ENCODE results near the gene VWC2. TPM values are rescaled to one million over a fixed set of nuclear protein-coding genes. Genes with fewer than 3 reads are reported as not detected.

VWC2 gene
- total and polyA plus RNA-seq, 2 of the 13 experiments (the other 11 are each of a cell fraction or from before 2014, with no cell fraction given): not detected

GRCh38 chr7:49822856-49823255 lies 49.4 kb downstream of the VWC2 start (continued):
- TF ChIP-seq, protein P1, sequence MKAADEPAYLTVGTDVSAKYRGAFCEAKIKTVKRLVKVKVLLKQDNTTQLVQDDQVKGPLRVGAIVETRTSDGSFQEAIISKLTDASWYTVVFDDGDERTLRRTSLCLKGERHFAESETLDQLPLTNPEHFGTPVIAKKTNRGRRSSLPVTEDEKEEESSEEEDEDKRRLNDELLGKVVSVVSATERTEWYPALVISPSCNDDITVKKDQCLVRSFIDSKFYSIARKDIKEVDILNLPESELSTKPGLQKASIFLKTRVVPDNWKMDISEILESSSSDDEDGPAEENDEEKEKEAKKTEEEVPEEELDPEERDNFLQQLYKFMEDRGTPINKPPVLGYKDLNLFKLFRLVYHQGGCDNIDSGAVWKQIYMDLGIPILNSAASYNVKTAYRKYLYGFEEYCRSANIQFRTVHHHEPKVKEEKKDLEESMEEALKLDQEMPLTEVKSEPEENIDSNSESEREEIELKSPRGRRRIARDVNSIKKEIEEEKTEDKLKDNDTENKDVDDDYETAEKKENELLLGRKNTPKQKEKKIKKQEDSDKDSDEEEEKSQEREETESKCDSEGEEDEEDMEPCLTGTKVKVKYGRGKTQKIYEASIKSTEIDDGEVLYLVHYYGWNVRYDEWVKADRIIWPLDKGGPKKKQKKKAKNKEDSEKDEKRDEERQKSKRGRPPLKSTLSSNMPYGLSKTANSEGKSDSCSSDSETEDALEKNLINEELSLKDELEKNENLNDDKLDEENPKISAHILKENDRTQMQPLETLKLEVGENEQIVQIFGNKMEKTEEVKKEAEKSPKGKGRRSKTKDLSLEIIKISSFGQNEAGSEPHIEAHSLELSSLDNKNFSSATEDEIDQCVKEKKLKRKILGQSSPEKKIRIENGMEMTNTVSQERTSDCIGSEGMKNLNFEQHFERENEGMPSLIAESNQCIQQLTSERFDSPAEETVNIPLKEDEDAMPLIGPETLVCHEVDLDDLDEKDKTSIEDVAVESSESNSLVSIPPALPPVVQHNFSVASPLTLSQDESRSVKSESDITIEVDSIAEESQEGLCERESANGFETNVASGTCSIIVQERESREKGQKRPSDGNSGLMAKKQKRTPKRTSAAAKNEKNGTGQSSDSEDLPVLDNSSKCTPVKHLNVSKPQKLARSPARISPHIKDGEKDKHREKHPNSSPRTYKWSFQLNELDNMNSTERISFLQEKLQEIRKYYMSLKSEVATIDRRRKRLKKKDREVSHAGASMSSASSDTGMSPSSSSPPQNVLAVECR (CRISPR knock-in tag; IDR thresholded peaks at IDR 0.05; ENCODE audit: borderline replicate concordance): no peak
- TF ChIP-seq, protein P2, sequence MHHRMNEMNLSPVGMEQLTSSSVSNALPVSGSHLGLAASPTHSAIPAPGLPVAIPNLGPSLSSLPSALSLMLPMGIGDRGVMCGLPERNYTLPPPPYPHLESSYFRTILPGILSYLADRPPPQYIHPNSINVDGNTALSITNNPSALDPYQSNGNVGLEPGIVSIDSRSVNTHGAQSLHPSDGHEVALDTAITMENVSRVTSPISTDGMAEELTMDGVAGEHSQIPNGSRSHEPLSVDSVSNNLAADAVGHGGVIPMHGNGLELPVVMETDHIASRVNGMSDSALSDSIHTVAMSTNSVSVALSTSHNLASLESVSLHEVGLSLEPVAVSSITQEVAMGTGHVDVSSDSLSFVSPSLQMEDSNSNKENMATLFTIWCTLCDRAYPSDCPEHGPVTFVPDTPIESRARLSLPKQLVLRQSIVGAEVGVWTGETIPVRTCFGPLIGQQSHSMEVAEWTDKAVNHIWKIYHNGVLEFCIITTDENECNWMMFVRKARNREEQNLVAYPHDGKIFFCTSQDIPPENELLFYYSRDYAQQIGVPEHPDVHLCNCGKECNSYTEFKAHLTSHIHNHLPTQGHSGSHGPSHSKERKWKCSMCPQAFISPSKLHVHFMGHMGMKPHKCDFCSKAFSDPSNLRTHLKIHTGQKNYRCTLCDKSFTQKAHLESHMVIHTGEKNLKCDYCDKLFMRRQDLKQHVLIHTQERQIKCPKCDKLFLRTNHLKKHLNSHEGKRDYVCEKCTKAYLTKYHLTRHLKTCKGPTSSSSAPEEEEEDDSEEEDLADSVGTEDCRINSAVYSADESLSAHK (CRISPR knock-in tag; IDR thresholded peaks at IDR 0.05; ENCODE audit: borderline replicate concordance): no peak
- TF ChIP-seq, protein P3, sequence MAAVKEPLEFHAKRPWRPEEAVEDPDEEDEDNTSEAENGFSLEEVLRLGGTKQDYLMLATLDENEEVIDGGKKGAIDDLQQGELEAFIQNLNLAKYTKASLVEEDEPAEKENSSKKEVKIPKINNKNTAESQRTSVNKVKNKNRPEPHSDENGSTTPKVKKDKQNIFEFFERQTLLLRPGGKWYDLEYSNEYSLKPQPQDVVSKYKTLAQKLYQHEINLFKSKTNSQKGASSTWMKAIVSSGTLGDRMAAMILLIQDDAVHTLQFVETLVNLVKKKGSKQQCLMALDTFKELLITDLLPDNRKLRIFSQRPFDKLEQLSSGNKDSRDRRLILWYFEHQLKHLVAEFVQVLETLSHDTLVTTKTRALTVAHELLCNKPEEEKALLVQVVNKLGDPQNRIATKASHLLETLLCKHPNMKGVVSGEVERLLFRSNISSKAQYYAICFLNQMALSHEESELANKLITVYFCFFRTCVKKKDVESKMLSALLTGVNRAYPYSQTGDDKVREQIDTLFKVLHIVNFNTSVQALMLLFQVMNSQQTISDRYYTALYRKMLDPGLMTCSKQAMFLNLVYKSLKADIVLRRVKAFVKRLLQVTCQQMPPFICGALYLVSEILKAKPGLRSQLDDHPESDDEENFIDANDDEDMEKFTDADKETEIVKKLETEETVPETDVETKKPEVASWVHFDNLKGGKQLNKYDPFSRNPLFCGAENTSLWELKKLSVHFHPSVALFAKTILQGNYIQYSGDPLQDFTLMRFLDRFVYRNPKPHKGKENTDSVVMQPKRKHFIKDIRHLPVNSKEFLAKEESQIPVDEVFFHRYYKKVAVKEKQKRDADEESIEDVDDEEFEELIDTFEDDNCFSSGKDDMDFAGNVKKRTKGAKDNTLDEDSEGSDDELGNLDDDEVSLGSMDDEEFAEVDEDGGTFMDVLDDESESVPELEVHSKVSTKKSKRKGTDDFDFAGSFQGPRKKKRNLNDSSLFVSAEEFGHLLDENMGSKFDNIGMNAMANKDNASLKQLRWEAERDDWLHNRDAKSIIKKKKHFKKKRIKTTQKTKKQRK (IDR thresholded peaks at IDR 0.05; ENCODE audit: low read length): no peak
- no peak for TF ChIP-seq ZNF33A (CRISPR knock-in tag; IDR thresholded peaks at IDR 0.05; ENCODE audit: borderline replicate concordance)

Measured in HepG2 (cell line).